Measurements from ENCODE around the gene PLA2G5.

The PLA2G5 gene

GRCh38 chr1:20137055-20137454, 67.1 kb downstream of the PLA2G5 start:
- Mint-ChIP-seq H3K9me3 (peaks cover 2% of the 10 kb centered on the region), H3K4me3 (no peak overlapping the region), H3K27ac (no peak overlapping the region), H3K36me3 (ENCODE audit: low read depth) (no peaks in the 10 kb centered on the region), H3K27me3 (ENCODE audit: low read depth, poor library complexity) (peaks cover 6% of the 10 kb centered on the region), H3K4me1 (peaks cover 12% of the 10 kb centered on the region)
- no peak for DNase-seq
- no peak for TF ChIP-seq CTCF (IDR thresholded peaks at IDR 0.05)

GRCh38 chr1:20137604-20138003, 67.6 kb downstream of the PLA2G5 start:
- peaks cover 17% of the 10 kb centered on the region for H3K4me1 Mint-ChIP-seq
- no peak for DNase-seq
- no peaks in the 10 kb centered on the region for H3K36me3 Mint-ChIP-seq (ENCODE audit: low read depth)
- no peak for TF ChIP-seq CTCF (IDR thresholded peaks at IDR 0.05)
- H3K4me3 Mint-ChIP-seq, result no peak overlapping the region
- H3K27ac Mint-ChIP-seq, result no peak overlapping the region
- H3K27me3 Mint-ChIP-seq (ENCODE audit: low read depth, poor library complexity), result peaks cover 10% of the 10 kb centered on the region
- no peaks in the 10 kb centered on the region for H3K9me3 Mint-ChIP-seq

- H3K9me3 Mint-ChIP-seq, result no peaks in the 10 kb centered on the region
- no peak overlapping the region for H3K27ac Mint-ChIP-seq
- DNase-seq, result no peak
- H3K36me3 Mint-ChIP-seq (ENCODE audit: low read depth), result no peaks in the 10 kb centered on the region
- peaks cover 19% of the 10 kb centered on the region for H3K4me1 Mint-ChIP-seq
- H3K27me3 Mint-ChIP-seq (ENCODE audit: low read depth, poor library complexity), result peaks cover 10% of the 10 kb centered on the region
- no peak overlapping the region for H3K4me3 Mint-ChIP-seq
- TF ChIP-seq CTCF (IDR thresholded peaks at IDR 0.05), result no peak
Observed at GRCh38 chr1:20138346-20138745, 68.4 kb downstream of the PLA2G5 start.

- TF ChIP-seq CTCF (IDR thresholded peaks at IDR 0.05), result no peak
- H3K36me3 Mint-ChIP-seq (ENCODE audit: low read depth), result no peaks in the 10 kb centered on the region
- H3K9me3 Mint-ChIP-seq, result no peaks in the 10 kb centered on the region
- peaks cover 9% of the 10 kb centered on the region for H3K27me3 Mint-ChIP-seq (ENCODE audit: low read depth, poor library complexity)
- H3K4me3 Mint-ChIP-seq, result no peak within 1 kb of the TSS
- H3K4me1 Mint-ChIP-seq, result peaks cover 25% of the 10 kb centered on the region
- DNase-seq, result no peak
- peak within 1 kb of the TSS; percentile 25 for H3K27ac Mint-ChIP-seq
Observed at GRCh38 chr1:20138961-20139550, 69.1 kb downstream of the PLA2G5 start, which contains the start of gene PLA2G2F. Gene PLA2G2F, plus strand, starts transcription at chr1:20139323. Its CDS starts 105 bp downstream, at chr1:20139428.

GRCh38 chr1:20139776-20140612, 70.0 kb downstream of the PLA2G5 start:
- H3K4me3 Mint-ChIP-seq, result no peak overlapping the region
- no peak overlapping the region for H3K27ac Mint-ChIP-seq
- peaks cover 6% of the 10 kb centered on the region for H3K27me3 Mint-ChIP-seq (ENCODE audit: low read depth, poor library complexity)
- no peaks in the 10 kb centered on the region for H3K36me3 Mint-ChIP-seq (ENCODE audit: low read depth)
- DNase-seq, result no peak
- H3K9me3 Mint-ChIP-seq, result no peaks in the 10 kb centered on the region
- no peak for TF ChIP-seq CTCF (IDR thresholded peaks at IDR 0.05)
- peaks cover 27% of the 10 kb centered on the region for H3K4me1 Mint-ChIP-seq

Data from nephron progenitor cell (in vitro differentiated cells).